ENCODE data around the gene TRABD2B.

Gene TRABD2B

GRCh38 chr1:48000883-48001282 is 3.7 kb upstream of the TRABD2B start:
- H3K4me3 ChIP-seq (ENCODE audit: low read length) = no peak overlapping the region
- TF ChIP-seq, protein P1, sequence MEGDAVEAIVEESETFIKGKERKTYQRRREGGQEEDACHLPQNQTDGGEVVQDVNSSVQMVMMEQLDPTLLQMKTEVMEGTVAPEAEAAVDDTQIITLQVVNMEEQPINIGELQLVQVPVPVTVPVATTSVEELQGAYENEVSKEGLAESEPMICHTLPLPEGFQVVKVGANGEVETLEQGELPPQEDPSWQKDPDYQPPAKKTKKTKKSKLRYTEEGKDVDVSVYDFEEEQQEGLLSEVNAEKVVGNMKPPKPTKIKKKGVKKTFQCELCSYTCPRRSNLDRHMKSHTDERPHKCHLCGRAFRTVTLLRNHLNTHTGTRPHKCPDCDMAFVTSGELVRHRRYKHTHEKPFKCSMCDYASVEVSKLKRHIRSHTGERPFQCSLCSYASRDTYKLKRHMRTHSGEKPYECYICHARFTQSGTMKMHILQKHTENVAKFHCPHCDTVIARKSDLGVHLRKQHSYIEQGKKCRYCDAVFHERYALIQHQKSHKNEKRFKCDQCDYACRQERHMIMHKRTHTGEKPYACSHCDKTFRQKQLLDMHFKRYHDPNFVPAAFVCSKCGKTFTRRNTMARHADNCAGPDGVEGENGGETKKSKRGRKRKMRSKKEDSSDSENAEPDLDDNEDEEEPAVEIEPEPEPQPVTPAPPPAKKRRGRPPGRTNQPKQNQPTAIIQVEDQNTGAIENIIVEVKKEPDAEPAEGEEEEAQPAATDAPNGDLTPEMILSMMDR (conservative IDR thresholded peaks at IDR 0.05; ENCODE audit: low read depth, low read length) = no peak
- no peak for DNase-seq (ENCODE audit: low read depth)

GRCh38 chr1:47999097-47999496 is 1.9 kb upstream of the TRABD2B start:
- TF ChIP-seq, protein P1 (conservative IDR thresholded peaks at IDR 0.05; ENCODE audit: low read depth, low read length) = no peak
- no peak for DNase-seq (ENCODE audit: low read depth)

DNA sequence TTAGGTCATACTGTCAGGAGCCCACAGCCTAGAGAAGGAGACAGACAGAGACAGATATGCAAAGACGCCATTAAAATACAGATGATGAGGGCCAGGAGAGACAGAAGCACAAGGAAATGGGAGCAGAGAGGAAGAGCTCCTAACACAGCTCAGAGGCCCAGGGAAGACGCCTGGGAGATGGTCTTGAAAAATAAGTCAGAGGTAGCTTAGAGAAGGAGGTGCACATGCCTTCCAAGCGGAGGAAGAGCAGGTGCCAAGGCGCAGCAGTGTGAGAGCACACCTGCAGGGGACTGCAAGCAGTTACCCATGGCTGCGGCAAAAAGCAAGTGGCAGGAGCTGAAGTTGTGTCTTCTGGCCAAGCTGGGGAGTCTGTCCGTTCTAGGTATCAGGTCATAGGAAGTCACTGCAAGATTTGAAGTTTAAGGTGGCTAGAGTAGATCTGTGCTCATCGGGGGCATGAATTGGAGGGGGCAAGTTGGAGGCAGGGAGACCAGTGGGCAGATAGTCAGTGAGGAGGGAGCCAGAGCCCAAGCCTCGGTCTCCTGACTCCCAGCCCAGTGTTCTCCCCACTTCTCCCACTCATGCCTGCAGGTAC is 1.3 kb upstream of the TRABD2B start:
- no peak overlapping the region for H3K4me3 ChIP-seq (ENCODE audit: low read length)
- DNase-seq (ENCODE audit: low read depth) = no peak
- TF ChIP-seq, protein P1 (conservative IDR thresholded peaks at IDR 0.05; ENCODE audit: low read depth, low read length) = no peak

More at GRCh38 chr1:47999097-47999496, 1.9 kb upstream of the TRABD2B start:
- no peak overlapping the region for H3K4me3 ChIP-seq (ENCODE audit: low read length)

DNA sequence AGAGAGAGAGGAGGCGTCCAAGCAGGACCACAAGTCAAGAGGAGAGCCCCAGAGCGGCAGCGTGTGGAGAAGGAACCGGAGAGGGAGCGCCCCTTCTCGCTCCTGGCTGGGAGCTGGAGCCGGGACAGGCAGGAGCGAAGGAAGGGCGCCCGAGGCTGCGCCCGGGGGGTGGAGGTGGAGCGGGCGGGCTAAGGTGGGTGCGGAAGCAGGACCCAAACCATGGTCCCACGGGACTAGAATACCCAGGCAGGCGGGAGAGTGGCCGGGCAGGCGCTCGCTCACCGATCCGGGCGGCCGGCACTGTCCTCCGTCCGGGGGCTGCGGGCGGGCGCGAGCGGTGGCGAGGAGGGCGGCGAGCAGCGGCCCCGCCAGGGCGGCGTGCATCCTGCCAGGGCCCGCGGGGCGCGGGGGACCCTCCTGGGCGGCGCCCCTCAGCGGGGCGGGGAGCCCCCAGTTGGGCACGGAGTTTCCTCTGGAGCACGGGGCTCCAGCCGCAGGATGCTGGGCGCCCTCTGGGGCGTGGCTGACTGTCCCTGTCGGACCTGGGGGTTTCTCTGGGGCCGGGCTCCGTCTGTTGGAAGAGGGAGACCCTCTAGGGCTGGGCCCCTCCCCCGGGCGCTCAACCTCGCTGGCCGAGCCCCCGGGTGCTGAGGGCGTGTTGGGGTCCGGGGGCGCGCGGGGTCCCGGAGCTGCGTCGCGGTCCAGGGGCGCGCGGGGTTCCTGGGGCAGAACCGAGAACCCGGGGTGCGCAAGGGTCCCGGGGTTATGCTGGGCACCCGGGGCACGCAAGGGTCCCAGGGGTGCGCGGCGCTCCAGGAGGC is 569 bp downstream of the TRABD2B start:
- TF ChIP-seq, protein P1 (conservative IDR thresholded peaks at IDR 0.05; ENCODE audit: low read depth, low read length) = no peak
- DNase-seq (ENCODE audit: low read depth) = no peak
- peak overlapping the region; percentile 30 for H3K4me3 ChIP-seq (ENCODE audit: low read length)

GRCh38 chr1:47996060-47996405 is 1.2 kb downstream of the TRABD2B start:
- no peak overlapping the region for H3K4me3 ChIP-seq (ENCODE audit: low read length)
- TF ChIP-seq, protein P1 (conservative IDR thresholded peaks at IDR 0.05; ENCODE audit: low read depth, low read length) = no peak
- DNase-seq (ENCODE audit: low read depth) = no peak

- H3K4me3 ChIP-seq (ENCODE audit: low read length) = no peak overlapping the region
- no peak for DNase-seq (ENCODE audit: low read depth)
- TF ChIP-seq, protein P1 (conservative IDR thresholded peaks at IDR 0.05; ENCODE audit: low read depth, low read length) = no peak
These were observed 1.7 kb downstream of the TRABD2B start for GRCh38 chr1:47995306-47996050.

All from retinal pigment epithelial cell (primary cell).